Measurements from ENCODE around the gene RBPMS2.
A peak's percentile ranks its signal among the peaks of the same experiment; 100 is the strongest.

The RBPMS2 gene

GRCh38 chr15:64712353-64712752 lies 63.0 kb downstream of the RBPMS2 start:
- no peaks in the 10 kb centered on the region for H3K9me3 ChIP-seq

DNA sequence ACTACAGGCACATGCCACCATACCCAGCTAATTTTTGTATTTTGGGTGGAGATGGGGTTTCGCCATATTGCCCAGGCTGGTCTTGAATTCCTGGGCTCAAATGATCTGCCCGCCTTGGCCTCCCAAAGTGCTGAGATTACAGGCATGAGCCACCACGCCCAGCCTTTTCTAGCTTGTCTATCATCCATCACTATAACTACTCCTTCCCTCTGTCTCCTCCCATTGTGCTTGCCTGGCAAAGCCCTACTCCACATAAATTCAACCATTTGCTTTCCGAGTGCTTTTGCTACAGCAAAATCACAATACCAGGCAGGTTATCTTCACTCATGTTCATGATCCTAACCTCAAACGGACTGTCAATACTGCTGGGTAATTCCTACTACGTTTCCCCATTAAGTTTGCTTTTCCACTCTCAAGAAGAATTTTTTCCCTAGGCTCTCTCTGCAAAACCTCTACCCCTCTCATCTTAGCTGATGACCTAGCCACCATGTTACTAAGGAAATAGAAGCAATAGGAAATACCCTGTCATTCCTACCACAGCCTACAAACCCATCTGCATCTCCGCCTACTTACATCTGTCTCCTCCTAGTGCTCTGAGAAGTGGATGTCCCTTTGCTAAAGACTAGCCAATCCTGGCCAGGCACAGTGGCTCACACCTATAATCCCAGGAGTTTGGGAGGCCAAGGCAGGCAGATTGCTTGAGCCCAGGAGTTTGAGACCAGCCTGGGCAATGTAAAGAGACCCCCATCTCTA lies 64.5 kb downstream of the RBPMS2 start:
- Histone ChIP-seq H3K4me1 (ENCODE audit: control insufficient read depth in 1 of 2, insufficient read depth in 1 of 2, low read depth in 1 of 2, low read length in 1 of 2) (no peaks in the 10 kb centered on the region), H3K27ac (no peak overlapping the region), H3K4me3 (ENCODE audit: low read depth in 1 of 2, low read length in 1 of 2) (no peak overlapping the region), H3K9me3 (no peaks in the 10 kb centered on the region), H3K36me3 (no peaks in the 10 kb centered on the region), H3K27me3 (no peaks in the 10 kb centered on the region)
- no peak for TF ChIP-seq CTCF (IDR thresholded peaks at IDR 0.05)

More at GRCh38 chr15:64712353-64712752, 63.0 kb downstream of the RBPMS2 start:
- H3K4me1 ChIP-seq (ENCODE audit: control insufficient read depth in 1 of 2, insufficient read depth in 1 of 2, low read depth in 1 of 2, low read length in 1 of 2): no peaks in the 10 kb centered on the region
- no peaks in the 10 kb centered on the region for H3K27me3 ChIP-seq
- H3K27ac ChIP-seq: no peak overlapping the region
- no peaks in the 10 kb centered on the region for H3K36me3 ChIP-seq
- TF ChIP-seq CTCF (IDR thresholded peaks at IDR 0.05): no peak
- no peak overlapping the region for H3K4me3 ChIP-seq (ENCODE audit: low read depth in 1 of 2, low read length in 1 of 2)

- Histone ChIP-seq H3K36me3 (no peaks in the 10 kb centered on the region), H3K27me3 (no peaks in the 10 kb centered on the region), H3K9me3 (no peaks in the 10 kb centered on the region), H3K27ac (no peak overlapping the region), H3K4me3 (ENCODE audit: low read depth in 1 of 2, low read length in 1 of 2) (no peak overlapping the region), H3K4me1 (ENCODE audit: control insufficient read depth in 1 of 2, insufficient read depth in 1 of 2, low read depth in 1 of 2, low read length in 1 of 2) (peaks cover 17 to 22% of the 10 kb centered on the region in 2 experiments)
- TF ChIP-seq CTCF (IDR thresholded peaks at IDR 0.05): no peak
These were observed 69.1 kb downstream of the RBPMS2 start for GRCh38 chr15:64706011-64706911.

GRCh38 chr15:64705006-64705405 lies 70.4 kb downstream of the RBPMS2 start:
- Histone ChIP-seq H3K9me3 (no peaks in the 10 kb centered on the region), H3K36me3 (peaks cover 8% of the 10 kb centered on the region), H3K27me3 (no peaks in the 10 kb centered on the region), H3K4me1 (ENCODE audit: control insufficient read depth in 1 of 2, insufficient read depth in 1 of 2, low read depth in 1 of 2, low read length in 1 of 2) (peaks cover 30 to 34% of the 10 kb centered on the region in 2 experiments), H3K4me3 (ENCODE audit: low read depth in 1 of 2, low read length in 1 of 2) (no peak overlapping the region), H3K27ac (no peak overlapping the region)
- TF ChIP-seq CTCF (IDR thresholded peaks at IDR 0.05): no peak

DNA sequence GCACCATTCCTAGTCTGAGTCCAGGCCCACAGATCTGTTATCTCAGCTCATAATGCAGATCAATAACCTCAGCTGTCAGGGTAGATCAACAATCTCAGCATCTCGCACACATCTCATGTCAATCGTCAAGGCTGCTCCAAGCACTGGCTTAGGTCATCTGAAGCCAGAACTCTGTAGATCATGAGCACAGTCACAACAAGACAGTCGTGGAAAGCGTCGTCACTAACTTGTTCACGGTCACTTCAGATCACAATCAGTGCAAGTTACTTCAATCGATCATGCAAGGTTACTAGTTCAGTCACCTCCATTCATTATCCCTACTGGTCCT lies 71.8 kb downstream of the RBPMS2 start:
- Histone ChIP-seq H3K36me3 (peaks cover 10% of the 10 kb centered on the region), H3K9me3 (no peaks in the 10 kb centered on the region), H3K4me1 (ENCODE audit: control insufficient read depth in 1 of 2, insufficient read depth in 1 of 2, low read depth in 1 of 2, low read length in 1 of 2) (peaks cover 44 to 48% of the 10 kb centered on the region in 2 experiments), H3K4me3 (ENCODE audit: low read depth in 1 of 2, low read length in 1 of 2) (peak overlapping the region; percentile 85 to 98), H3K27ac (peak overlapping the region; percentile 86), H3K27me3 (no peaks in the 10 kb centered on the region)
- TF ChIP-seq CTCF (IDR thresholded peaks at IDR 0.05): no peak
